HEK293 (cell line): ENCODE data around the gene GRIN2A.
"Not testable (repeated sequence)": the region's sequence is repeated elsewhere in the genome, so short reads cannot be mapped to it uniquely, and the experiment has no call there.

Experiments used
- CTCF ChIA-PET: fragments of 350-600 bp; formaldehyde crosslinking; extraction: SDS; loops from one replicate; lab custom pipeline; 2021; ENCODE audit warnings: antibody characterized with exemption; lab: Yijun Ruan, JAX
- POLR2A ChIA-PET: fragments of 300-600 bp; formaldehyde crosslinking; extraction: SDS; loops from one replicate; lab custom pipeline; 2020; ENCODE audit warnings: antibody characterized with exemption, inconsistent platforms; lab: Yijun Ruan, JAX
- H3K27ac ChIP-seq: fragments of 200-500 bp; sonication (Bioruptor generic); 2 replicates; pipeline ENCODE4 v1.5.1; 2014; ENCODE audit warnings: low read depth, low read length, control low read depth, inconsistent platforms; ENCODE audit errors: extremely low read depth
- H3K36me3 ChIP-seq, 2 experiments: fragments of 200-500 bp in 1 of 2; sonication (Bioruptor generic) in 1 of 2; 1 replicate in 1 of 2; 2 replicates in 1 of 2; pipeline ENCODE4 v1.5.1; 2014 to 2017; ENCODE audit warnings: inconsistent platforms in 2 of 2, low read length in 2 of 2; ENCODE audit not compliant: control insufficient read depth in 2 of 2, insufficient read depth in 1 of 2
- H3K4me1 ChIP-seq: fragments of 200-500 bp; sonication (Bioruptor generic); 2 replicates; pipeline ENCODE4 v1.5.1; 2014; ENCODE audit warnings: mild to moderate bottlenecking, low read length, inconsistent platforms; ENCODE audit not compliant: control insufficient read depth, insufficient read depth
- H3K4me3 ChIP-seq: 2 replicates; pipeline ENCODE4 v1.5.1; 2011; ENCODE audit warnings: low read depth, mild to moderate bottlenecking, control low read depth, low read length, moderate library complexity
- H3K9me3 ChIP-seq: fragments of 200-500 bp; sonication (Bioruptor generic); 2 replicates; pipeline ENCODE4 v1.5.1; 2014; ENCODE audit warnings: low read depth, low read length, inconsistent platforms; ENCODE audit not compliant: control insufficient read depth, insufficient read depth
- MYNN ChIP-seq: fragments of 450-650 bp; formaldehyde crosslinking; IDR thresholded peaks from 2 replicates; pipeline ENCODE4 v1.5.1; 2016; ENCODE audit warnings: missing biosample characterization, missing genetic modification characterization, borderline replicate concordance
- SP2 ChIP-seq: fragments of 450-650 bp; formaldehyde crosslinking; IDR thresholded peaks from 2 replicates; pipeline ENCODE4 v1.5.1; 2016; ENCODE audit warnings: missing biosample characterization, missing genetic modification characterization
- ZEB2 ChIP-seq: fragments of 450-650 bp; formaldehyde crosslinking; IDR thresholded peaks from 2 replicates; pipeline ENCODE4 v1.5.1; 2016; ENCODE audit warnings: missing biosample characterization, missing genetic modification characterization
- ZNF112 ChIP-seq: fragments of 450-650 bp; formaldehyde crosslinking; IDR thresholded peaks from 2 replicates; pipeline ENCODE4 v1.5.0; 2017; ENCODE audit warnings: missing biosample characterization, missing genetic modification characterization
- ZNF146 ChIP-seq: fragments of 450-650 bp; formaldehyde crosslinking; IDR thresholded peaks from 2 replicates; pipeline ENCODE4 v1.5.1; 2016; ENCODE audit warnings: missing biosample characterization, missing genetic modification characterization
- ZNF157 ChIP-seq: fragments of 450-650 bp; formaldehyde crosslinking; IDR thresholded peaks from 2 replicates; pipeline ENCODE4 v1.5.1; 2016; ENCODE audit warnings: missing biosample characterization, missing genetic modification characterization
- ZNF18 ChIP-seq: fragments of 450-650 bp; formaldehyde crosslinking; IDR thresholded peaks from 2 replicates; pipeline ENCODE4 v1.5.1; 2016; ENCODE audit warnings: missing biosample characterization, missing genetic modification characterization
- ZNF202 ChIP-seq: fragments of 450-650 bp; formaldehyde crosslinking; IDR thresholded peaks from 2 replicates; pipeline ENCODE4 v1.5.1; 2016; ENCODE audit warnings: missing biosample characterization, missing genetic modification characterization, borderline replicate concordance
- ZNF214 ChIP-seq: fragments of 450-650 bp; formaldehyde crosslinking; IDR thresholded peaks from 2 replicates; pipeline ENCODE4 v1.5.1; 2017; ENCODE audit warnings: missing biosample characterization, mild to moderate bottlenecking, missing genetic modification characterization, borderline replicate concordance
- ZNF23 ChIP-seq: fragments of 450-650 bp; formaldehyde crosslinking; IDR thresholded peaks from 2 replicates; pipeline ENCODE4 v1.5.1; 2016; ENCODE audit warnings: missing biosample characterization, missing genetic modification characterization, borderline replicate concordance
- ZNF248 ChIP-seq: fragments of 450-650 bp; formaldehyde crosslinking; IDR thresholded peaks from 2 replicates; pipeline ENCODE4 v1.5.1; 2017; ENCODE audit warnings: missing biosample characterization, missing genetic modification characterization
- ZNF341 ChIP-seq: fragments of 450-650 bp; formaldehyde crosslinking; IDR thresholded peaks from 2 replicates; pipeline ENCODE4; 2016; ENCODE audit warnings: low read depth, missing biosample characterization, missing genetic modification characterization
- ZNF529 ChIP-seq: fragments of 450-650 bp; formaldehyde crosslinking; IDR thresholded peaks from 2 replicates; pipeline ENCODE4 v1.5.1; 2017; ENCODE audit warnings: missing genetic modification characterization, missing biosample characterization; ENCODE audit not compliant: insufficient replicate concordance
- ZNF530 ChIP-seq: fragments of 450-650 bp; formaldehyde crosslinking; IDR thresholded peaks from 2 replicates; pipeline ENCODE4 v1.5.1; 2016; ENCODE audit warnings: low read depth, missing biosample characterization, missing genetic modification characterization
- ZNF596 ChIP-seq: fragments of 450-650 bp; IDR thresholded peaks from 2 replicates; pipeline ENCODE4 v1.5.0; 2018; ENCODE audit warnings: missing biosample characterization, mild to moderate bottlenecking, missing genetic modification characterization, moderate library complexity
- ZNF624 ChIP-seq: fragments of 450-650 bp; formaldehyde crosslinking; IDR thresholded peaks from 2 replicates; pipeline ENCODE4 v1.5.1; 2017; ENCODE audit warnings: missing biosample characterization, missing genetic modification characterization
- ZNF768 ChIP-seq: fragments of 450-650 bp; formaldehyde crosslinking; IDR thresholded peaks from 2 replicates; pipeline ENCODE4 v1.5.1; 2018; ENCODE audit warnings: missing biosample characterization, mild to moderate bottlenecking, missing genetic modification characterization
- TF ChIP-seq, protein P1 (sequence below): fragments of 450-650 bp; formaldehyde crosslinking; IDR thresholded peaks from 2 replicates; pipeline ENCODE4 v1.5.1; 2016; ENCODE audit warnings: missing biosample characterization, missing genetic modification characterization
- TF ChIP-seq, protein P2 (sequence below): fragments of 450-650 bp; formaldehyde crosslinking; IDR thresholded peaks from 2 replicates; pipeline ENCODE4 v1.5.0; 2017; ENCODE audit warnings: missing biosample characterization, missing genetic modification characterization, borderline replicate concordance

The GRIN2A gene

DNA sequence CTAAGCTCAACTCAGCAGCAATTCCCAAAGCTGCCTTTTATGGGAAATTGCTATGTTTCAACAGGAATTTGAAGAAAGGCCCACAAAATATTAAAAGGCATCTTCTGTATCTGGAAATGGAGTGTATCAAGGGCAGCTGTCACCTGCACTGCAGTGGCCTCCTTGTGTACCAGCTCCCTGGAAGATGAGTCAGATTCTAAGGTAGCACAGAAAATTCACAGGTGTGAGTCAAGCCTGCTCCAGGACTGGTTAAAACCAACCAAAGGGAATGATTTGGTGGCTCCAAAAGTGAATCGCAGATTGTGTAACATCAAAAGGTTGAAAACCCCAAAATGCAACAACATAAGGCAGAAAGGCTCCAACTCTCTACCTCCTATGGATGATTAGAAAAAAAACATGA lies 296.4 kb downstream of the GRIN2A start:
- TF ChIP-seq ZNF768 (no peak), ZEB2 (tag by site-specific recombination) (no peak), ZNF341 (tag by site-specific recombination) (no peak), ZNF596 (tag by site-specific recombination) (no peak), ZNF146 (tag by site-specific recombination) (no peak)
- ChIA-PET POLR2A (no interaction called here), CTCF (no interaction called here)
- Histone ChIP-seq H3K36me3 (no peaks in the 10 kb centered on the region), H3K4me1 (no peaks in the 10 kb centered on the region), H3K9me3 (no peaks in the 10 kb centered on the region), H3K4me3 (no peak overlapping the region), H3K27ac (no peak overlapping the region)

DNA sequence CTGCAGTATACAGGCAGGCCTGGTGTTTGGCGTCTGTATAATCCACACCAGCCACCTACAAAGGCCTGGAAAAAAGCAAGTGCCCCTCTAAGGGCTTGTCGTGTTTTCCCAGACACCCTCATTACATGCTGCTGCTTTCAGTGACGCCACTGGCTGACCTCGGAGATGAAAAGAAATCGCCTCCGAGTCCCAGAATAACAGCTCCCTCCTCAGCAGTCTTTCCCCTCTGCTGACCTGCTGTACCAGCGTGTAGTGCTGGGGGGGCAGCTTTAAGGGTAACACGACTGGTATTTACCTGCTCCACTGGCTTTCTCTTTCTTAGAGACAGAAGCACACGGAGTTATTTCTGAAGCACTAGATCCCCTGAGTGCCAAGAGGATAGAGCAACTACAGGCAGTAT lies 296.8 kb downstream of the GRIN2A start:
- CTCF ChIA-PET: no interaction called here
- TF ChIP-seq ZNF23 (tag by site-specific recombination) (no peak), ZNF530 (tag by site-specific recombination) (no peak), MYNN (tag by site-specific recombination) (no peak), ZNF112 (tag by site-specific recombination) (no peak), ZNF202 (tag by site-specific recombination) (no peak), ZNF248 (tag by site-specific recombination) (no peak), SP2 (tag by site-specific recombination) (no peak), ZNF157 (tag by site-specific recombination) (no peak), ZNF214 (tag by site-specific recombination) (no peak), ZNF529 (no peak), ZNF624 (no peak), ZNF18 (tag by site-specific recombination) (no peak)
- TF ChIP-seq, protein P1, sequence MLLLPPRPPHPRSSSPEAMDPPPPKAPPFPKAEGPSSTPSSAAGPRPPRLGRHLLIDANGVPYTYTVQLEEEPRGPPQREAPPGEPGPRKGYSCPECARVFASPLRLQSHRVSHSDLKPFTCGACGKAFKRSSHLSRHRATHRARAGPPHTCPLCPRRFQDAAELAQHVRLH (tag by site-specific recombination): no peak
- TF ChIP-seq, protein P2, sequence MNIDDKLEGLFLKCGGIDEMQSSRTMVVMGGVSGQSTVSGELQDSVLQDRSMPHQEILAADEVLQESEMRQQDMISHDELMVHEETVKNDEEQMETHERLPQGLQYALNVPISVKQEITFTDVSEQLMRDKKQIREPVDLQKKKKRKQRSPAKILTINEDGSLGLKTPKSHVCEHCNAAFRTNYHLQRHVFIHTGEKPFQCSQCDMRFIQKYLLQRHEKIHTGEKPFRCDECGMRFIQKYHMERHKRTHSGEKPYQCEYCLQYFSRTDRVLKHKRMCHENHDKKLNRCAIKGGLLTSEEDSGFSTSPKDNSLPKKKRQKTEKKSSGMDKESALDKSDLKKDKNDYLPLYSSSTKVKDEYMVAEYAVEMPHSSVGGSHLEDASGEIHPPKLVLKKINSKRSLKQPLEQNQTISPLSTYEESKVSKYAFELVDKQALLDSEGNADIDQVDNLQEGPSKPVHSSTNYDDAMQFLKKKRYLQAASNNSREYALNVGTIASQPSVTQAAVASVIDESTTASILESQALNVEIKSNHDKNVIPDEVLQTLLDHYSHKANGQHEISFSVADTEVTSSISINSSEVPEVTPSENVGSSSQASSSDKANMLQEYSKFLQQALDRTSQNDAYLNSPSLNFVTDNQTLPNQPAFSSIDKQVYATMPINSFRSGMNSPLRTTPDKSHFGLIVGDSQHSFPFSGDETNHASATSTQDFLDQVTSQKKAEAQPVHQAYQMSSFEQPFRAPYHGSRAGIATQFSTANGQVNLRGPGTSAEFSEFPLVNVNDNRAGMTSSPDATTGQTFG (tag by site-specific recombination): no peak
- no peak overlapping the region for H3K27ac ChIP-seq
- no peaks in the 10 kb centered on the region for H3K9me3 ChIP-seq
- H3K36me3 ChIP-seq: no peaks in the 10 kb centered on the region
- H3K4me1 ChIP-seq: no peaks in the 10 kb centered on the region
- no peak overlapping the region for H3K4me3 ChIP-seq
- POLR2A ChIA-PET: no interaction called here

- H3K27ac ChIP-seq, H3K36me3 ChIP-seq, POLR2A ChIA-PET, H3K4me1 ChIP-seq, H3K4me3 ChIP-seq, H3K9me3 ChIP-seq, CTCF ChIA-PET: not testable (repeated sequence)
These were observed 306.2 kb downstream of the GRIN2A start for GRCh38 chr16:9875981-9876380.
